ENCODE results near the gene ENDOU.

Gene ENDOU

DNA sequence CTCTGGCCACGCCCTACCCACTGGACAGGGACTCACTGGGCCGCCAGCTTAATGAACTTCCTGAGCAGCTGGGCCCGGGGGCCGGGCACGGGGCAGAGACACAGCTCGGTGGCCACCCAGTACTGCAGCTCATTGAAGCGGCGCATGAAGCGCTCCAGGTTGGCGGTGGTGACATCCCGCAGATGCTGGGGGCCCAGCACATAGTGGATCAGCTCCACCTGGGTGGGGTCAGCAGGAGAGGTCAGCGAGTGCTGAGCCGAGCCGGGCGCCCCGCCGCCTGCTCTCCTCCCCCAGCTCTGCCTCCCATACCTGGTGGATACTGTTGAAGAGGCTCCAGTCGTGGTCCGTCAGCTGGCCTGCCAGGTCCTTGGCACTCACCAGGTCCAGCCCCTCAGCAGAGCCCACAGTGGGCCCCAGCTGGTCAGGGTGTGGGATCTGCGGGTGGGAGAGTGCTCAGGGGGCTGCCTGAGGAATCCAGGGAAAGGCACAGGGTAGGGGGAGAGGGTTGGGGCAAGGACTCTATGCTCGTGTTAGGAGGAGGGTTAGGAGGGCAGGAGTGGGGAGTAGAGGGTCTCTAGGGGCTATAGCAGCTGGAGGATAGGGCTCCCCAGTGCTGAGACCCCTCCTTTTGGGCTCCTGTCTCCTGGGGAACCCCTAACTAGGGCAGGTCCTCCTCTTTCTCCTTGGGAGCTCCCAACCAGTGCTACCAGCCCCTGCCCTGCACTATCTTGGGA is 15.5 kb upstream of the ENDOU start:
- Histone ChIP-seq H4K20me1 (ENCODE audit: insufficient read depth, low read length, poor library complexity, severe bottlenecking) (no peaks in the 10 kb centered on the region), H3K9me3 (ENCODE audit: insufficient read depth, low read depth, low read length) (no peaks in the 10 kb centered on the region), H3K4me3 (ENCODE audit: low read length, poor library complexity, severe bottlenecking) (peak overlapping the region; percentile 57), H3K27me3 (ENCODE audit: insufficient read depth, low read length, poor library complexity, severe bottlenecking) (no peaks in the 10 kb centered on the region), H3K79me2 (ENCODE audit: insufficient read depth, low read length) (peaks cover 3% of the 10 kb centered on the region; the same call in 1 of the 2 replicates), H3K4me2 (ENCODE audit: low read depth, low read length, poor library complexity, severe bottlenecking) (peak overlapping the region; percentile 88), H3K4me1 (ENCODE audit: insufficient read depth, low read length, poor library complexity, severe bottlenecking) (peaks cover 42% of the 10 kb centered on the region), H3F3A (ENCODE audit: low read depth) (peaks cover 4% of the 10 kb centered on the region; the same call in 1 of the 2 replicates), H2AFZ (ENCODE audit: low read length) (no peak overlapping the region), H3K9me2 (replicated peaks; ENCODE audit: low read depth, low read length) (no peaks in the 10 kb centered on the region), H3K9ac (ENCODE audit: low read depth, low read length, poor library complexity, severe bottlenecking) (peak overlapping the region; percentile 77), H3K36me3 (ENCODE audit: insufficient read depth, low read length) (no peaks in the 10 kb centered on the region)
- no peak for TF ChIP-seq EZH2phosphoT487 (IDR thresholded peaks at IDR 0.05; ENCODE audit: borderline replicate concordance)
- TF ChIP-seq, protein P1, sequence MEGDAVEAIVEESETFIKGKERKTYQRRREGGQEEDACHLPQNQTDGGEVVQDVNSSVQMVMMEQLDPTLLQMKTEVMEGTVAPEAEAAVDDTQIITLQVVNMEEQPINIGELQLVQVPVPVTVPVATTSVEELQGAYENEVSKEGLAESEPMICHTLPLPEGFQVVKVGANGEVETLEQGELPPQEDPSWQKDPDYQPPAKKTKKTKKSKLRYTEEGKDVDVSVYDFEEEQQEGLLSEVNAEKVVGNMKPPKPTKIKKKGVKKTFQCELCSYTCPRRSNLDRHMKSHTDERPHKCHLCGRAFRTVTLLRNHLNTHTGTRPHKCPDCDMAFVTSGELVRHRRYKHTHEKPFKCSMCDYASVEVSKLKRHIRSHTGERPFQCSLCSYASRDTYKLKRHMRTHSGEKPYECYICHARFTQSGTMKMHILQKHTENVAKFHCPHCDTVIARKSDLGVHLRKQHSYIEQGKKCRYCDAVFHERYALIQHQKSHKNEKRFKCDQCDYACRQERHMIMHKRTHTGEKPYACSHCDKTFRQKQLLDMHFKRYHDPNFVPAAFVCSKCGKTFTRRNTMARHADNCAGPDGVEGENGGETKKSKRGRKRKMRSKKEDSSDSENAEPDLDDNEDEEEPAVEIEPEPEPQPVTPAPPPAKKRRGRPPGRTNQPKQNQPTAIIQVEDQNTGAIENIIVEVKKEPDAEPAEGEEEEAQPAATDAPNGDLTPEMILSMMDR (conservative IDR thresholded peaks at IDR 0.05; ENCODE audit: low read length) = no peak

DNA sequence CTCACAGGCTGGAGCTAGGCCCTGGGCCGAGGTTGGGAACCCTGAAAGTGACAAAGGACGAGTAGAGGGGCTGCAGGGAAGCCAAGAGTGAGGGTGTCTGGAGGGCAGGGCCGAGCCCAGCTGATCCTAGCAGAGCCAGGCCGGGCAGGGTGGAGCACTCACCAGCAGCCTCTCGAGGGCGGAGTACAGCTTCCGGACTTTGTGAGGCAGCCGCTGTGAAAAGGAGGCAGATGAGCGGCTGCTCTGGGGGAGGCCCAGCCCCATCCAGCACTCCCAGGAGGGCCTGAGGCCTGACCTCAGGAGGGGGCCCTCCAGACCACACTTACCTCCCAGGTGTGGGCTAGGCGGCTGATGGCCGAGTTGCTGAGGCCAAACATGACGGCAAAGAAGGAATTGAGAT is 14.7 kb upstream of the ENDOU start:
- Histone ChIP-seq H2AFZ (ENCODE audit: low read length) (no peak overlapping the region), H3K4me2 (ENCODE audit: low read depth, low read length, poor library complexity, severe bottlenecking) (peak overlapping the region; percentile 88)

GRCh38 chr12:47739297-47739696 is 14.0 kb upstream of the ENDOU start:
- Histone ChIP-seq H3K9me2 (replicated peaks; ENCODE audit: low read depth, low read length) (no peaks in the 10 kb centered on the region), H2AFZ (ENCODE audit: low read length) (no peak overlapping the region), H3K36me3 (ENCODE audit: insufficient read depth, low read length) (no peaks in the 10 kb centered on the region), H4K20me1 (ENCODE audit: insufficient read depth, low read length, poor library complexity, severe bottlenecking) (no peaks in the 10 kb centered on the region), H3K79me2 (ENCODE audit: insufficient read depth, low read length) (peaks cover 3% of the 10 kb centered on the region; the same call in 1 of the 2 replicates), H3K27me3 (ENCODE audit: insufficient read depth, low read length, poor library complexity, severe bottlenecking) (no peaks in the 10 kb centered on the region), H3K4me2 (ENCODE audit: low read depth, low read length, poor library complexity, severe bottlenecking) (peak overlapping the region; percentile 33), H3K9me3 (ENCODE audit: insufficient read depth, low read depth, low read length) (no peaks in the 10 kb centered on the region), H3K4me3 (ENCODE audit: low read length, poor library complexity, severe bottlenecking) (no peak overlapping the region), H3K9ac (ENCODE audit: low read depth, low read length, poor library complexity, severe bottlenecking) (peak overlapping the region; percentile 77), H3K4me1 (ENCODE audit: insufficient read depth, low read length, poor library complexity, severe bottlenecking) (peaks cover 42% of the 10 kb centered on the region), H3F3A (ENCODE audit: low read depth) (peaks cover 4% of the 10 kb centered on the region; the same call in 1 of the 2 replicates)
- no peak for TF ChIP-seq EZH2phosphoT487 (IDR thresholded peaks at IDR 0.05; ENCODE audit: borderline replicate concordance)
- TF ChIP-seq, protein P1 (conservative IDR thresholded peaks at IDR 0.05; ENCODE audit: low read length) = no peak

More for the DNA sequence above, 14.7 kb upstream of the ENDOU start:
- no peaks in the 10 kb centered on the region for H3K9me2 ChIP-seq (replicated peaks; ENCODE audit: low read depth, low read length)
- no peaks in the 10 kb centered on the region for H4K20me1 ChIP-seq (ENCODE audit: insufficient read depth, low read length, poor library complexity, severe bottlenecking)
- H3K4me3 ChIP-seq (ENCODE audit: low read length, poor library complexity, severe bottlenecking) = no peak overlapping the region
- no peaks in the 10 kb centered on the region for H3K9me3 ChIP-seq (ENCODE audit: insufficient read depth, low read depth, low read length)
- H3K36me3 ChIP-seq (ENCODE audit: insufficient read depth, low read length) = no peaks in the 10 kb centered on the region
- TF ChIP-seq EZH2phosphoT487 (IDR thresholded peaks at IDR 0.05; ENCODE audit: borderline replicate concordance) = no peak
- H3K79me2 ChIP-seq (ENCODE audit: insufficient read depth, low read length) = peaks cover 3% of the 10 kb centered on the region; the same call in 1 of the 2 replicates
- H3K27me3 ChIP-seq (ENCODE audit: insufficient read depth, low read length, poor library complexity, severe bottlenecking) = no peaks in the 10 kb centered on the region
- peaks cover 42% of the 10 kb centered on the region for H3K4me1 ChIP-seq (ENCODE audit: insufficient read depth, low read length, poor library complexity, severe bottlenecking)
- H3F3A ChIP-seq (ENCODE audit: low read depth) = peaks cover 4% of the 10 kb centered on the region; the same call in 1 of the 2 replicates
- H3K9ac ChIP-seq (ENCODE audit: low read depth, low read length, poor library complexity, severe bottlenecking) = peak overlapping the region; percentile 77
